ENCODE data around the gene NHLRC2.

NHLRC2 gene

GRCh38 chr10:113945687-113946085 is 91.2 kb downstream of the NHLRC2 start:
- no peak for DNase-seq

DNA sequence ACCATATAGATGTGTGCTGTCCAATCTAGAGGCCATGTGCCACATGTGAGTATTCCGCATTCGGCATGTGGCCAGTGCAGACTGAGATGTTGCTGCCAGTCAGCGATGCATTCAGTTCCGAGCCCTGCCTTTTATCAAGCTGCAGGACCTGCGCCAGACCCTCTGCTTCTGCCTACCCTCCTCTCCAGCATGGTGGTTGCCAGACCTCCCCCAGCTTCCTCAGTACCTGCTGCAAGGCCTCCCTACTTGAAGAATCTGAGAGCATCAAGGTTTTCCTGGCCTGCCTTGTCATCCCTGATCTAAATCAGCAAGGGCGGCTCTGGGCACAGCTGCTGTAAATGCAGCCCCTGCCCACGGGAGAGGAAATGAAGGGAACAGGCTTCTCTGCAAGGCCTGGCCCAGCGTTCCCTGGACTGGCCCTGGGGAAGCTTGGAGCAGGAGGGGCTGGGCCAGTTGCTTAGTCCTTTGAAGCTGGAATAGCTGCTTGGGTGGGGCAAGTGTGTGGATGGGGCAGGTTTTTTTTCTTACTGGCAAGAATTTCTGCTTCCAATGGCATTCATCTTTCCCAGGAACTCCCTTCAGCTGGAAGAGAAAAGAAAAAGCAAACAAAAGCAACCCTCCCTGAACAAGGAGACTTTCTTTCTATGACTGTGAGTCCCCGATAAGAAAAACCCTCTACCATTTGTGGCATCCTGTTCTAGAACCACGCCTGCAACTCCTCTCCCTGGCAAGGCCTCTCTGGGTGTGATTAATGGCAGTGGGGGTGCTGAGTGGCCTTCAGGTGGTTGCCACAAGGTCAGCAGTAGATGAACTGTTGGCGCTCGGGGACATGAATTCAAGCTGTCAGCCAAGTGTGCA is 93.0 kb downstream of the NHLRC2 start:
- no peak for DNase-seq

DNA sequence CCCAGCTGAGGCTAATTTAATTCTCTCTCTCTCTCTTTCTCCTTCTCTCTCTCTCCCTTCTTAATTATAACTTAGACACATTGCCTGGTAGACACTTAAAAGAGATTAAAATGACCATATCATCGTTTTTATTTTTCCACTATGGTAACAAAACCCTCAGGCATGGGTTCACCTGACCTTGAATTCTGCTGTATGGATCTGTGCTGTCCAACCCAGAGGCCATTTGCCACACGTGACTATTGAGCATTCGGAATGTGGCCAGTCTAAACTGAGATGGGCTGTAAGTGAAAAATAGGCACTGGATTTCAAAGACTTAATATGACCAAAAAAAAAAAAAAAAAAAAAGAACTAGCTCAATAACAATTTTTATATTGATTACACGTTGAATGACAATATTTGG is 93.6 kb downstream of the NHLRC2 start:
- no peak for DNase-seq

DNA sequence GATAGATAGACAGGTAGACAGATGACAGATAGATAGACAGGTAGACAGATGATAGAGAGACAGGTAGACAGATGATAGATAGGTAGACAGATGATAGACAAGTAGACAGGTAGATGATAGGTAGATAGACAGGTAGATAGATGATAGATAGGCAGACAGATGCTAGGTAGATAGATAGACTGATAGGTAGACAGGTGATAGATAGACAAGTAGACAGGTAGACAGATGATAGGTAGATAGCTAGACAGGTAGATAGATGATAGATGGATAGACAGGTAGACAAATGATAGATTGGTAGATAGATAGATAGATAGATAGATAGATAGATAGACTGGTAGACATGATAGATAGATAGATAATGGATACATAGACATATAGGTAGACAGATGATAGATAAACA is 95.8 kb downstream of the NHLRC2 start:
- DNase-seq, result no peak

GRCh38 chr10:113953505-113954272 is 99.2 kb downstream of the NHLRC2 start:
- DNase-seq, result peak in 1 of 2 donors; percentile 23

DNA sequence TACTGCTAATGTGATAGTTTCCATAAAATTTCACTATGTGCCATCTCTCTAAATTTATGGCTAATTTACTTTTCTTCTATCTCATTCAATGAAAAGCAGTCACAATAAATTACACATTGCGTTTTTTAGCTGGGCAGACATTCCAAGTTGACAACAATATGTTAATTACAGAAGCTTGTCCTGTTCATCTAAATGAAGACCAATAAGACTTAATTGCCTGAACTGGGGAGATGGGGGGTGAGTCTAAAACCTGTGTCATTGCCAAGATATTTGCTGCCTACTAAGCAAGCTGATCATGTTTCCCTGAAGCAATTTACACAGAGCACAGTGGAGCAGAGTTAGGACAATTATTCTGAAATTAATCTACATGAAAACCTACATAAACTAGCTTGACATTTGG is 99.9 kb downstream of the NHLRC2 start:
- DNase-seq, result no peak

GRCh38 chr10:113957013-113957412 is 102.6 kb downstream of the NHLRC2 start:
- no peak for DNase-seq

GRCh38 chr10:113958631-113959382 is 104.3 kb downstream of the NHLRC2 start:
- no peak for DNase-seq

DNA sequence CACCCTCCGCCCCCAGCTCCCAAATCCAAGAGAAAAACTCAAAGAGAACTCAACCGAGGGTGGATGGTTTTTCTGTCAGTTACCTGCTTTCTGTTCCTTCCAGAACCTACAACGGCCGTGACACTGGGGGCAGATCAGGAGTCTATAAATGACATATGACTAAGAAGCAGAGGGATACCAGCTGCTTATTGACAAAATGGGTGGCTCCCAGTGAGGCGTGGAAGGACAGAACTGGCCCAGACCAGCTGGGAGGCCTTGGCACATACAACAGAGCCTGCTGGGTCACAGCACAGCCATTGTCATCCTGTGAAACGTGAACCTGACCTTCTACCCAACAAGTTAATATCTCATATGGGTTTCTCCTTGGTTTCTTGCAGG is 104.9 kb downstream of the NHLRC2 start:
- no peak for DNase-seq

DNA sequence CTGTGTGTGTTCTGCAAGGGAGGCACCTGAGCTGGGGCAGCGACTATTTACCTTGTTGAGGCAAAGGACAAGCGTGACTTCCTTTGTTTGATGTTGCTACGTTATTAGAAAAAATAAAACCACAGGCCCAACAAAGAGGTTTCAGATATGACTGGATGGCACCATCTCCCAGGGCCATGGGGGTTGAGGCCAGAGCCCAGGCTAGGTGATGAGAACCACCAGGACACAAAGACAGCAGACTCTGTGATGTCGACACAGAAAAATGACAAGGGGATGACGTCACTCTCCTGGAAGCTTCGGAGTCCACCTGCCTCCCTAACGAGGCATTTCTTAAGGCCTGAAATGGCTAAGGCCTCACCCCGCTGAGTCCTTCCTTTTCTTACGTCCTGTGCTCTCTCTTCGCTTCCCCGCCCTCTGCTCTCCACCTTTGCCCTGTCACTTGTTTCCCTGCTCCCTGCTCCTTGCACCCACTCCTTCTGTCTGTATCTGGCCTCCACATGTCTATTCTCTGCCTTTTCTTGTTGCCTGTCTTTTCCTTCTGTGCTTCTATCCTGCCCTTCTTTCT is 106.2 kb downstream of the NHLRC2 start:
- DNase-seq, result peak; percentile 10 to 71

DNA sequence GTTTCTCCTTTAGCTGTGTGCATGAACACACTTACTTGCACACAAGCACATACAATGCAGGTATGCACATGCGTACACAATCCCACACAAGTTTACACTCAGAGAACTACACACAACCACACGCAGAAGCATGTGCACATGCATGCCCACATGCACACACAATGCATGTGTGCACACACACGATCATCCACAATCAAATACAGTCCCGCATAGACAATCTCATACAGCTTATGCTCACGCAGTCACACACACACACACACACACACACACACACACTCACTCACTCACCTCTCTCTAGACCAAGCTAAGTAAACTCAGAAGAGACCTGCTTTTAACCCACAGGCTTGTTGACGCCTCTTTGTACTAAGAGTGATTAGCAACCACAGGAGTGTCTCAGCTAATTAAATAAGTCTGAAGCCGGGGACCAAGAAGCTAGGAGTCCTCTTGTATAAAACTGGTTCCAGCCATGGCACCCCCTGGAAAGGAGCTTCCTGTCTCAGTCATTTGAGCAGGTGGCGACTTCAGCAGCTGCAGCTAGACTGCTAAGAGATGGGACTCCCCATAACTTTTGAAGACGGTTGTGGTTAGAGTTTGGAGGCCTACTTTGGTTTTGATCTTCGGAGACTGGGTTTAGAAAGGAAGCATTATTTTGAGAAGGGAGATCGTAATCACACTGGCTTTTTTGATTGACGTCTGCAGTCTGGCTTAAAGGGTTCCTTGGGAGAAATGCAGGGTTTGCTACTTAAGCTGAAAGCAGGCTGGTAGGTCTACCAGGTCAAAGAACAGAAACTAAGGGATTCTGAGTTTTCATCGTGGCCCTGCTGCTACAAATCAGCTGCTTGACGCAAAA is 106.9 kb downstream of the NHLRC2 start:
- peak; percentile 66 to 87 for DNase-seq

GRCh38 chr10:113965077-113965476 is 110.6 kb downstream of the NHLRC2 start:
- no peak for DNase-seq

DNA sequence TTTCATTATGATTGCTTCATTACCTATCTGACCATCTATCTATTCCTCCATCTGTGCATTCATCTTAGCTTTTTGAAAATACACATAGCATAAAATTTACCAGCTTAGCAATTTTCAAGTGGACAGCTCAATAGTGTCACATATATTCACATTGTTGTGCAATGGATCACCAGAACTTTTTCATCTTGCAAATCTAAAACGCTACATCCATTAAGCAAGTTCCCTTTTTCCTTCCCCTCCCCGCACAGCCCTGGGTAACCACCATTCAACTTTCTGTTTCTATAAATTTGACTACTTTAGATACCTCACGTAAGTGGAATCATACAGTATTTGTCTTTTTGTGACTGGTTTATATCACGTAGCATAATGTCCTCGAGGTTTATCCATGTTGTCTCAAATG is 111.2 kb downstream of the NHLRC2 start:
- DNase-seq, result peak in 1 of 2 donors; percentile 33

Measured in CD4-positive, alpha-beta T cell treated with Interferon alpha-2 for 1 hour (primary cell).